ENCODE measurements around the gene TSFM.

Gene TSFM

GRCh38 chr12:57746025-57746424 is 36.6 kb upstream of the TSFM start:
- no peak for DNase-seq (ENCODE audit: low read depth)

- no peak for DNase-seq (ENCODE audit: low read depth)
These were observed 33.5 kb upstream of the TSFM start for GRCh38 chr12:57749061-57749460.

GRCh38 chr12:57750561-57751431 is 31.8 kb upstream of the TSFM start:
- DNase-seq (ENCODE audit: low read depth), result no peak

GRCh38 chr12:57751432-57751787 is 31.2 kb upstream of the TSFM start:
- DNase-seq (ENCODE audit: low read depth), result no peak

- DNase-seq (ENCODE audit: low read depth), result peak; percentile 94
These were observed 30.6 kb upstream of the TSFM start, which contains the start of gene CDK4 for GRCh38 chr12:57751788-57752667. TSS of gene CDK4 (minus strand) at chr12:57752310. CDS start at chr12:57751717, 593 bp downstream.

- no peak for DNase-seq (ENCODE audit: low read depth)
These were observed 30.0 kb upstream of the TSFM start for GRCh38 chr12:57752668-57753000.

GRCh38 chr12:57753756-57754337 is 28.7 kb upstream of the TSFM start:
- DNase-seq (ENCODE audit: low read depth), result no peak

GRCh38 chr12:57754411-57755193 is 28.0 kb upstream of the TSFM start, which contains the start of gene MARCHF9:
TSS of gene MARCHF9 (plus strand) at chr12:57755103. CDS start at chr12:57755529, 426 bp downstream.
- DNase-seq (ENCODE audit: low read depth), result no peak

GRCh38 chr12:57755194-57755453 is 27.5 kb upstream of the TSFM start:
- no peak for DNase-seq (ENCODE audit: low read depth)

GRCh38 chr12:57755454-57756372 is 26.9 kb upstream of the TSFM start:
- no peak for DNase-seq (ENCODE audit: low read depth)

- no peak for DNase-seq (ENCODE audit: low read depth)
These were observed 25.9 kb upstream of the TSFM start for GRCh38 chr12:57756406-57757341.

GRCh38 chr12:57757771-57758170 is 24.8 kb upstream of the TSFM start:
- DNase-seq (ENCODE audit: low read depth), result no peak

GRCh38 chr12:57758552-57759359 is 23.8 kb upstream of the TSFM start:
- DNase-seq (ENCODE audit: low read depth), result no peak

GRCh38 chr12:57759360-57759980 is 23.1 kb upstream of the TSFM start:
- no peak for DNase-seq (ENCODE audit: low read depth)

GRCh38 chr12:57760347-57760982 is 22.1 kb upstream of the TSFM start:
- no peak for DNase-seq (ENCODE audit: low read depth)

- no peak for DNase-seq (ENCODE audit: low read depth)
These were observed 21.1 kb upstream of the TSFM start for GRCh38 chr12:57761391-57761998.

GRCh38 chr12:57762463-57762862 is 20.1 kb upstream of the TSFM start:
- DNase-seq (ENCODE audit: low read depth), result no peak

All from stimulated activated CD8-positive, alpha-beta memory T cell treated with anti-CD3 and anti-CD28 coated beads, Interleukin-15, amount 100 ng/mL, for 24 hours (primary cell).